Skeletal muscle cell (primary cell): ENCODE results near the gene MYO16.

Experiments
- DNase-seq: peaks from one replicate; pipeline ENCODE4 v3.0.0-alpha.2; 2010; ENCODE audit warnings: low read depth
- H3K4me3 ChIP-seq: 2 replicates; pipeline ENCODE4 v1.5.1; 2011; ENCODE audit warnings: low read depth, mild to moderate bottlenecking, control low read depth, low read length, moderate library complexity

The MYO16 gene

DNA sequence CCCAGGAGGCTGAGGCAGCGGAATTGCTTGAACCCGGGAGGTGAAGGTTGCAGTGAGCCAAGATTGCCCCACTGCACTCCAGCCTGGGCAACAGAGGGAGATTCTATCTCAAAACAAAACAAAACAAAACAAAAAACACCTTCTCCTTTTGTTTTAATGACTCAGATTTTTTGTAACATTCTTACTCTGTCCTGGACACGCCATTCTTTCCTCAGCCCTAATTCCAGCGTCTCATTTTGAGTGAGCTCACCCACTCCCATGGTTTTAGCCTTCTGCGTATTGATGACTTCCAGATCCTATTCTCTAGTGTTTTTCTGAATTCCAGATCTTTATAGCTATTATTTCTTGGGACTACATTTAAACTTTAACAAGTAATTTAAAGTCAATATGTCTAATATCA lies 326.3 kb downstream of the MYO16 start:
- DNase-seq: no peak
- H3K4me3 ChIP-seq: no peak overlapping the region

DNA sequence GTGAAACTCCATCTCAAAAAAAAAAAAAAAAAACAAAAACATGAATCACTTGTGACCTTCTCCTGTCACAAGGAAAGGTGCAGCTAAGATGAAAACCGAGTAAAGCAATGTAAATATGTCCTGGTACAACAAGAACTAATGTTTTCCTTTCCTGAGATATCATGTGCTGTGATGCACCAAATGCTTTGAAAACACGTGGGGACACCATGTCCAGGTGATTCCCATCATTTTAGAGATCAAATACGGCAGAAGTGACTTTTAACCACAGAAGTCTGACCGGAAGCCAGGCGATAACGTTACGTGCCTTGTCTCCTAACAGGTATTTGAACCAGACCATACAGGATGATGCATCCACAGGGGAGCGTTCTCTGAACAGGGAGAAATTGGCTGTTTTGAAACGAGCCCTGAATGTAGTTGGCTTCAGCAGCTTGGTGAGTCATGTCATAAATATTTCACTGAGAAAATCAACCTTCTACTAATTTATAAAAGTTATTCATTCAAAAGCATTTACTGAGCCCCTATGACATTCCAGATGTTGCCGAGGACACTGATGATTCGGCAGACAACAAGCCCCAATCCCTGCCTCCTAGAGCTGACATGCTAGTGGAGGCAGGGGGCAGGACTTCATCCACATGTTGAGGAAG lies 328.1 kb downstream of the MYO16 start:
- H3K4me3 ChIP-seq: no peak overlapping the region
- peak; percentile 69 for DNase-seq

GRCh38 chr13:108958013-108958376 lies 328.6 kb downstream of the MYO16 start:
- H3K4me3 ChIP-seq: no peak overlapping the region
- no peak for DNase-seq

DNA sequence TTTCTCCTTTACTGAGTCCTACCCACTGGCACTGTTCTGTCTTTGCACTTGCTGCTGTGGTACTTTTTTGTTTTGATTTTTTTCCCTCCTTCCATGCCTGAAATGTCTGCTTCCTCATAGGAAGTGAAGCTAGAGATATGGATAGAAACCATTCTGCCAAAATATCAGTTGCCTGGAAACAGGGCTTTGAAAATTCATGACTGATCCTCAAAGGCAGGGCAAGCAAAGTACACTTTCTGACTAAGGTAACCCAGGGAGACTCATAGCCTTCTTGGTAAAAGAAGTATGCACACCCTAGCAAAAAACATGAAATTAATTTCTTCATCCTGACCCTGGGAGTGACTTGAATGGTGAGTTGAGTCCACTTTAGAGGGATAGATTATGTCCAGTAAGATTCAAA lies 329.8 kb downstream of the MYO16 start:
- no peak for DNase-seq
- H3K4me3 ChIP-seq: no peak overlapping the region

GRCh38 chr13:108960006-108960405 lies 330.6 kb downstream of the MYO16 start:
- no peak for DNase-seq
- H3K4me3 ChIP-seq: no peak overlapping the region

- peak; percentile 22 for DNase-seq
- H3K4me3 ChIP-seq: no peak overlapping the region
These were observed 332.2 kb downstream of the MYO16 start for GRCh38 chr13:108961542-108962125.

DNA sequence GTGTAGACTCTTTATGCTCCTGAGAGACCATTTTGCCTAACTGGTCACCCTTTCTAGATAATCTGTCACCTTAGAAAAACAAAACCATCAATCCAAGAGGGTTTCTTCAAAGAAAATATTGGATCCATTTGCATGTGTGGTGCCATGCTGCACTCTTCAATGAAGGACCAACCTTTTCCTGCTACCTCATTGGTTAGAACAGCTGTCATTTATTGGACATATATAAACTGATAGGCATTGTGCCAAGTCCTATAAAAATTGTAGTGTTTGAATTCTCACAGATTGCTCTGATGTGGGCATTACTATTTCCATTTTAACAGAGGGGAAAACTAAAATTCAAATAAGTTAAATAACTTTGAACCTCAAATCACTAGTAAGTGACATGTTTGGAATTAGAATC lies 333.2 kb downstream of the MYO16 start:
- H3K4me3 ChIP-seq: no peak overlapping the region
- DNase-seq: no peak

DNA sequence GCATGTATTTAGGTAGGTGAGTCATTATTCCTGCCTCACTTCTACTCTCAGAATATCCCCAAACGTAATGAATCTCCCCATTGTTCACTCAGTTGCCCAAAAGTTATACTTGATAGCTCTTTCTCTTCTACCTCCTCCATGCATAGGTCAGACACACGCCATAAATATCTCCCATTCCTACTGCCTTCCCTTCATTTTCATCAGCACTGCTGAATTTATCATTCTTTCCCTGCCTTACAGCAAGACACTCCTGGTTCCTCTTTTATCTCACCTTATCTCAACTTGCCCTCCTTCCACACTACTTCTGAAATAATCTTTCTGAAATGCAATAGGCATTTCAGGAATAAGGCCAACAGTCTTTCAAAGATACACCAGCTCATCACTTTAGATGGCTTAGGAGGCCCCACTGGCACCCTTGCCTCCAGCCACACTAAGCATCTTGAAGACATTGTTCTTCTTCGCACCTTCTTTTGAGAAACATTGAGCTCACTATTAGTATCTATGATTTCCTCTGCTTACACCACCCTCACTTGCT lies 333.9 kb downstream of the MYO16 start:
- no peak for DNase-seq
- no peak overlapping the region for H3K4me3 ChIP-seq

DNA sequence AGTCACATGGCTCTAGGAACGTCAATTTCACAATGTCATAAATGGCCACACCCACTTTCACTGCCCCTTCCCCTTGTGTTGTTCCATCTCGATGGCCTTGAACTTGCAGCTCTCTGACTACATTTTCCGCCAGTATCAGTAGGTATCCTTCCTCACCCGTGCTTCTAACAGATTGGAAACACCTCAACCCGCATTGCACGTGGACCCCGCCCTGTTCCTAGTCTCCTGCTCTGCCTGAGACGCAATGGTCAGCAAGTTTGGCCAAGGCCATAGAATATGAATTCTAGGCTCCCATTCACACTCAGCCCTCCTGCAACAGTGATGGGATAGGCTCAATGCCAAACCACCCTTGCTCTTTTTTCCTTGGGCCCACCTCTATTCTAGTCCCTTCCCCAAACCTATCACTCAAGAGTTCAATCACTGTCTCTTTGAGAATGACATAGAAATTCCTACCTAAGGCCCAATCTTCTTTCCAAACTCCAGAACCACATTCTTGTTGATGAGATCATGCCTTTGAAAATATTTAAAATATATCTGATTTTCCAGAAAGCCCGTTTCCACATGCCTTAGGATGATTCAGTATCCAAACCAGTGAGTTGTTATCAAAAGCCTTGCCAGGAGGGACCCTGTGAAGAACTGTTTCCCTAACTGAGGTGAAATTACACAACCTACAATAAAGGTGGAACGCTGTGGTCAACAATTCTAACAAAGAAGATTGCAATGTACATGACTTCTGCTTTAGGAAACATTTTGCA lies 334.6 kb downstream of the MYO16 start:
- DNase-seq: peak; percentile 39
- H3K4me3 ChIP-seq: no peak overlapping the region

GRCh38 chr13:108964606-108965005 lies 335.2 kb downstream of the MYO16 start:
- no peak for DNase-seq

GRCh38 chr13:108967371-108967770 lies 338.0 kb downstream of the MYO16 start:
- no peak overlapping the region for H3K4me3 ChIP-seq
- DNase-seq: no peak

More at GRCh38 chr13:108964606-108965005, 335.2 kb downstream of the MYO16 start:
- H3K4me3 ChIP-seq: no peak overlapping the region

- no peak for DNase-seq
These were observed 339.2 kb downstream of the MYO16 start for GRCh38 chr13:108968566-108968965.

GRCh38 chr13:108974686-108975085 lies 345.3 kb downstream of the MYO16 start:
- no peak for DNase-seq
- H3K4me3 ChIP-seq: no peak overlapping the region

More at GRCh38 chr13:108968566-108968965, 339.2 kb downstream of the MYO16 start:
- no peak overlapping the region for H3K4me3 ChIP-seq

GRCh38 chr13:108980237-108980636 lies 350.8 kb downstream of the MYO16 start:
- H3K4me3 ChIP-seq: no peak overlapping the region
- DNase-seq: no peak

- DNase-seq: no peak
- H3K4me3 ChIP-seq: no peak overlapping the region
These were observed 352.0 kb downstream of the MYO16 start for GRCh38 chr13:108981407-108981806.

DNA sequence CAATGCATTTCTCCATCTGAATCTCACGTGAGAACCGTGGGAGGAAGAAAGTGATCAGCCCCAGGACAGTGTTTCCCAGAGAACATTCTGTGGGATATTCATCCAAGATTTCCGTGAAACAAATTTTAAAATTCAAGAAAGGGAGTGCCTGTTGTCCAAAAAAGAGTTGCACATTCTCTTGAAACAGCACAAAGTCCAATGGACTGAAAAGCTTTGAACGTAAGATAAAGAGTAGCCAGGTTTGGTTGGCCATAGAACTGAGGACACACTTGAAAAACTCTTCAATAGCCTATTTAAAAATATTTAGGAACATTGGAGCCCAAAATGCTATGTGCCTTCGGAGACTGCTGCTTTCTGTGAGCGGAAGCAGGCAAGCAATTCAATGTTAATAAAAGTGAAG lies 353.9 kb downstream of the MYO16 start:
- no peak for DNase-seq
- H3K4me3 ChIP-seq: no peak overlapping the region

GRCh38 chr13:108984251-108984920 lies 355.0 kb downstream of the MYO16 start:
- no peak for DNase-seq
- H3K4me3 ChIP-seq: no peak overlapping the region

GRCh38 chr13:108985166-108985565 lies 355.8 kb downstream of the MYO16 start:
- DNase-seq: no peak
- no peak overlapping the region for H3K4me3 ChIP-seq

DNA sequence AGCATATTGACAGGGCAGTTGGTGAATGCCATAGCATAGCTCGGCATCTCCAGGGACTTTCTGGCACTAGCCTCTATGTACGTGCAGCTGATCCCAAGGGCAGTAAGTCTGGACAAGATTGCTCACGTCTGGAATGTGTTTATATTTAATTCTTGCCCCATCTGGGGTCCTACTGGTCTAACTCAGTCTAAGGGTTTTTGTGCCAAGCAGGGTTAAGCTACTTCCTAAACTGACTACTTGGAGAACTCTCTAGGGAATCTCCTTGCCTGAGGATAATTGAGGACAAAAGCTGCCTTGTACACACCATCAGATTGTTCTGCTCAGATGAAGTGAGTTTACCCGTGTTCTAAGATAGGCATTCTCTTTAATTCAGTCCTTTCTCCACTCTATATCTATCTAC lies 358.1 kb downstream of the MYO16 start:
- no peak overlapping the region for H3K4me3 ChIP-seq
- DNase-seq: peak; percentile 69

DNA sequence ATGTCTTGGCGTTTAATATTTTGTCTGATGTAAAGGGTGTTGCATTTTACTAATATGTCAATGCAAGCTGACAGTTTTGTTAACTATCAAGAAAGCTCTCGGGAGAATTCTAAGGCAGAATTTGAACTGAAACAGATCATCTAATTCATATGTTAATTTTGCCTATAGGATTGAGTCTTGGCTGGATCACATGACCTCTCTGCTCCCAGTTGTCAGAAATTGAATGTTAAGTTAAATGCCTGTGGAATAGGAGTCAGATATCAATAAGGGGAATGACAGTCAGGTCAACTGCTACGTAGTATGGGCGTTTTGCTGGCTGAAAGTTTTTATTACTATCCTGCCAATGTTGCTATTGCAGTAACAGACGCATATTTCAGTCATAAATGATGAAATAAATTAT lies 358.5 kb downstream of the MYO16 start:
- H3K4me3 ChIP-seq: no peak overlapping the region
- DNase-seq: no peak
